Measurements from ENCODE around the gene CXCL6. TPM values are rescaled to one million over a fixed set of nuclear protein-coding genes. Genes with fewer than 3 reads are reported as not detected.

The CXCL6 gene
- total RNA-seq, 1 donor from 2014 or later = 1.2 TPM

GRCh38 chr4:73842696-73843095 is 6.2 kb downstream of the CXCL6 start:
- no peak for DNase-seq (ENCODE audit: low spot score)

GRCh38 chr4:73843369-73843768 is 6.9 kb downstream of the CXCL6 start:
- DNase-seq (ENCODE audit: low spot score) = no peak

GRCh38 chr4:73844345-73844744 is 7.9 kb downstream of the CXCL6 start:
- DNase-seq (ENCODE audit: low spot score) = no peak

- DNase-seq (ENCODE audit: low spot score) = no peak
These were observed 8.3 kb downstream of the CXCL6 start for GRCh38 chr4:73844806-73845205.

- no peak for DNase-seq (ENCODE audit: low spot score)
These were observed 11.2 kb downstream of the CXCL6 start for GRCh38 chr4:73847526-73848182.

- no peak for DNase-seq (ENCODE audit: low spot score)
These were observed 11.8 kb downstream of the CXCL6 start for GRCh38 chr4:73848183-73848777.

- no peak for DNase-seq (ENCODE audit: low spot score)
These were observed 13.9 kb downstream of the CXCL6 start for GRCh38 chr4:73850261-73850970.

- no peak for DNase-seq (ENCODE audit: low spot score)
These were observed 14.8 kb downstream of the CXCL6 start for GRCh38 chr4:73851293-73851692.

- DNase-seq (ENCODE audit: low spot score) = no peak
These were observed 16.3 kb downstream of the CXCL6 start for GRCh38 chr4:73852771-73853170.

GRCh38 chr4:73853246-73853704 is 16.8 kb downstream of the CXCL6 start, which contains the start of gene PF4V1:
Gene PF4V1 (plus strand): TSS chr4:73853296. CDS start chr4:73853363, 67 bp downstream.
- DNase-seq (ENCODE audit: low spot score) = no peak

GRCh38 chr4:73853718-73854473 is 17.4 kb downstream of the CXCL6 start:
- DNase-seq (ENCODE audit: low spot score) = no peak

GRCh38 chr4:73855406-73855805 is 18.9 kb downstream of the CXCL6 start:
- no peak for DNase-seq (ENCODE audit: low spot score)

GRCh38 chr4:73856518-73856917 is 20.0 kb downstream of the CXCL6 start:
- no peak for DNase-seq (ENCODE audit: low spot score)

GRCh38 chr4:73859614-73860088 is 23.2 kb downstream of the CXCL6 start:
- DNase-seq (ENCODE audit: low spot score) = peak; percentile 52

- no peak for DNase-seq (ENCODE audit: low spot score)
These were observed 23.7 kb downstream of the CXCL6 start for GRCh38 chr4:73860181-73860580.

- DNase-seq (ENCODE audit: low spot score) = no peak
These were observed 24.4 kb downstream of the CXCL6 start for GRCh38 chr4:73860917-73861316.

- peak; percentile 13 for DNase-seq (ENCODE audit: low spot score)
These were observed 25.8 kb downstream of the CXCL6 start for GRCh38 chr4:73862322-73862721.

- no peak for DNase-seq (ENCODE audit: low spot score)
These were observed 27.9 kb downstream of the CXCL6 start for GRCh38 chr4:73864365-73864764.

- no peak for DNase-seq (ENCODE audit: low spot score)
These were observed 28.5 kb downstream of the CXCL6 start for GRCh38 chr4:73864961-73865360.

GRCh38 chr4:73865431-73866096 is 29.1 kb downstream of the CXCL6 start:
- DNase-seq (ENCODE audit: low spot score) = no peak

- DNase-seq (ENCODE audit: low spot score) = no peak
These were observed 29.8 kb downstream of the CXCL6 start for GRCh38 chr4:73866246-73866645.
